Measurements from ENCODE around the gene SMAD2.

The SMAD2 gene

GRCh38 chr18:47898055-47898454, 32.4 kb downstream of the SMAD2 start:
- DNase-seq (ENCODE audit: low read depth in 2 of 2) = no peak

DNA sequence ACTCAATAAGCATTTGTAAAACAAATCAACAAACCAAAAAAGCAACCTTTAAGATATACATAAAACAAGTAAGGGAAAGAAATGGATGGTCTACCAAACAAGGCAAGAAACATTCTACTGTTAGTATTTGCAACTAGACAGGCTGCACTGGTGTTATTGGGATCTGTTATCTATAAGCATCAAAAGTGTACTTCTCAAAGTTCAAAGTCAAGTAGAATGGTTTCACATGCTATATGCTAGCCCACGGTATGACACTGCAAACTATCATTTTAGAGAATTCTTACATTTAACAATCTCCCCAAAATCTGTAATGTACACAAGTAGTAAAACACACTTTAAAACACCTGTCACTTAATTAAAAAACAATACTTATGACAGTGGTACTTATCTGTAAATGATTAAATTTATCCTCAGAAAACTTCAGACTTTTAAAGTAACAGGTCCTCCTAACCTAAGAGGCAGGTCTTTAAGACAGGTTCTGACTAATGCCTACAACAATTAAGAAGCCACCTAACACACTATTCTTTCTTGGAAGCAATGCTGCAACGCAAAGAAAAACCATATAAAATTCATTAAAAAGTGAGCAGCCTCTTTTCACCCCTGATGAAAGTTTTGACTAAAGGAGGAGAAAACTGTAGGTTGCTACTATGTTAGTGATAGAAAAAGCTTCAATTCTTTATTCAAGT, 34.8 kb downstream of the SMAD2 start:
- no peak for DNase-seq (ENCODE audit: low read depth in 2 of 2)

DNA sequence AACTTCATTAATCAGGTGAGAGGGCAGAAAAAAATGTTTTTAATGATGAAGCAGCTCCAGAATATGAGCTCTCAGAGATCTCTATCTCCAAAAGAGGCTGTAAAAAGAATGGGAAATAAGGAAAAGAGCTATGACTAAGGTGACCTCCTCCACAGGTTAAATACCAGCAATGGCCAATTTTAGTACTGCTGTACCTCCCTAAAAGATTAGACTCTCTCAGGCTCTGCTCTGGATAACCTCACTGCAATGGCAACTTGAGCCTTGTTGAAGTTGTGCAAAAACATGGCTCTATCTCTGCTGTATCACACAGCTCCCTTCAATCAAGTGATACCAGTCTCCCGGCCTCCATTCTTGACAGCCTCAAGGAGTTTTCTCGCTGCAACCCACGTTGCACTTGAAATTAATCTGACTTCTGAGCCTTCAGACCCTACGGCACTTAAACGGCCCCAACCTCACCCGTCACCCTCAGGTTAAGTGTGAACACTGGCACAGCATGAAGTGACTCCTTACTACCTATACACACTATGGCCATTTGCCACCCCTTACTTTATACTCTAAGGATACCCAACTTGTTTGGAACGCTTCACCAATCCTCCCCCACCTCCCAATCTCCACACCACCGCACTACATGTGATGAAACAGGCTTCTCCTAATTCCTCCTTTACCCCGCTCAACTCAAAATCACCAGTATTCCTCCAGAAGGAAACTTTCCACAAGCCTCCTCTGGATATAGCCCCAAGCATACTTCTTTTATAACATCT, 36.3 kb downstream of the SMAD2 start:
- DNase-seq (ENCODE audit: low read depth in 2 of 2) = no peak

DNA sequence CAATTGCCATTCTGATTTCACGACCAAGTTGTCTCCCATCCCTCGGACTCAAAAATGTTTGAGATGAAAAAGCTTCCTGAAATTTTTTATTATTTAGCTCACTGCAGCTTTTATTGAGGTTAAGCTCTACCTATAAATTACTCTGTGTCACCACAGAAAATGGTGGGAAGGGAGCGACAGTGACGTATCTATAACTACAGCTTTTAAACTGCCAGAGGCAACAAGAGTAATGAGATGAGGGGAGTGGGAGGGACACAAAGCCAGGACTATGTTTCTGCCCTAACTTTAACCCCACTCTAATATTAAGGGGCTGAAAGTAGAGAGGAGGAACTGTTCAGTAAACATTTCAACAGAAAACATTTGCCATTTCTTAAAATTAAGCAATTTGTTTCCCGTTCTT, 37.4 kb downstream of the SMAD2 start:
- DNase-seq (ENCODE audit: low read depth in 2 of 2) = no peak

DNA sequence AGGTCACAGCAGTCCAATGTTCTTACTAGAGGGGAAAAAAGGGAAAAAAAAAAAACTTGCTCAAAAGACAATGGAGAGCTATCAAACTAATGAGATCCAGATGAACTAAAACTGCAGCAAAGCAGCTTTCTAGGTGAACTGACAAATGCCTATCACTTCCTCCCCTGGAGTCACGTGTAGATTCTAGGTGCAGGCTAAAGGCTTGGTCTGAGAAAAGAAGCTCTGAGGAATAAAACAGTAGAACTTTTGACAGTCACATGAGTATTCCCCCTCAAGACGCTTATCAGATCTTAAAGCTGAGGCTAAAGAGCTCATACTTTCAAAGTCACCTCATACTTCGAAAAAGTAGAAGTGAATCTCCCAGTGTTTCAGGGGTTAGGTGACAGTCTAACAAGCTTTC, 42.3 kb downstream of the SMAD2 start:
- DNase-seq (ENCODE audit: low read depth in 2 of 2) = no peak

DNA sequence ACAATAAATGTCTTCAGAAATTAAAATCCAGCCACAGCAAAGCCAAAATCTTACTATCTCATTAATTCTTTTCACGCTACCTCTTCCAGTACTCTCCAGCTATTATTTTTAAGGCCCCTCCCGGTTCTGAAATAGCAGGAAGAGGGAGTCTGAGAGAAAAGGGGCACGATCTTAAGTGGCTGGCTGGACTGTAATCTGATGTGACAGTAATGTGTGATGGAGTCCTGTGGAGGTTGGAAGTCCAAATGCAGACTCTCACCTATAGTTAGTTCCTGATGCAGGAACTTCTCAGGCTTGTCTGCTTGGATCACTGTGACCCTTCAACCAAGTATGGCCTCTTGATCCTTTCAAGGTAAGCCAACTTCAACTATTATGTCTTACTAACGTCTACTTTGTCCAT, 43.2 kb downstream of the SMAD2 start:
- DNase-seq (ENCODE audit: low read depth in 2 of 2) = no peak

- DNase-seq (ENCODE audit: low read depth in 2 of 2) = peak in 1 of 2 experiments; percentile 8
These were observed 46.6 kb downstream of the SMAD2 start for GRCh38 chr18:47883771-47884413.

GRCh38 chr18:47882641-47883040, 47.8 kb downstream of the SMAD2 start:
- no peak for DNase-seq (ENCODE audit: low read depth in 2 of 2)

GRCh38 chr18:47881752-47882455, 48.6 kb downstream of the SMAD2 start:
- DNase-seq (ENCODE audit: low read depth in 2 of 2) = no peak

DNA sequence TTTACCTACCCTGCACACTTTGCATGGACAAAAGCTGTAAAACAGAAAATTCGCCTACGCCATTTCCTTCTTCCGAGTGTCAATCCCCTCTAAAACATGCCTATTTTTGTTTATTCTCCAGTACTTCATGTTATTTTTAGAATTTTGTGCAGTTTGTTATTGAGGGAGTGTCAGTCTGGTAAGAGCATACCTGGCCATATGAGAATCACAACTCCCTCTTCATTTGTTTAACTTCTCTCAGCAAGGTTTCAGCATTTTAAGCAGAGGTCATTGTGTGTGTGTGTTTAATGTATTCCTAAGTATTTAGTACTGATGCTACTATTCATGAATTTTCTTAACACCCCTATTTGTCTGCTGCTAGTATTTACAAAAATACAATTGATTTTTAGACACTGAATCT, 49.4 kb downstream of the SMAD2 start:
- DNase-seq (ENCODE audit: low read depth in 2 of 2) = no peak

DNA sequence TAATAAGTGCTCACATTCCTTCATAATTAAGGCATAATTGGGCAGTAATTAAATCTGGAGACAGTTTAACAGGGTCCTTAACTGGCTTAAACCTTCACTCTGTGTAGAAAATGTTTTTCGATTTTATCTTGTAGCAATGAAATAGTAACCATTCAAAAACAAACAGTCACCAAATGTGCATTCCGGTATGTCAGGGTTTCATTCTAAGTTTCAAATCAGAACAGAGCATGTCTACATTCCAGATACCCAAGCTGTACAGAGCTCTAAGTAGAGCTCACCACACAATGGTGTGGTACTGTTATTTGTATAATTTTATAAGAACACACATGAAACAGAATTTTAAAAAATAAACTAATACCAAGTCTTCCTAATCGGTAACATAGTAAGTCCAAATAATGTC, 52.6 kb downstream of the SMAD2 start:
- DNase-seq (ENCODE audit: low read depth in 2 of 2) = no peak

- DNase-seq (ENCODE audit: low read depth in 2 of 2) = no peak
These were observed 53.6 kb downstream of the SMAD2 start for GRCh38 chr18:47876813-47877212.

DNA sequence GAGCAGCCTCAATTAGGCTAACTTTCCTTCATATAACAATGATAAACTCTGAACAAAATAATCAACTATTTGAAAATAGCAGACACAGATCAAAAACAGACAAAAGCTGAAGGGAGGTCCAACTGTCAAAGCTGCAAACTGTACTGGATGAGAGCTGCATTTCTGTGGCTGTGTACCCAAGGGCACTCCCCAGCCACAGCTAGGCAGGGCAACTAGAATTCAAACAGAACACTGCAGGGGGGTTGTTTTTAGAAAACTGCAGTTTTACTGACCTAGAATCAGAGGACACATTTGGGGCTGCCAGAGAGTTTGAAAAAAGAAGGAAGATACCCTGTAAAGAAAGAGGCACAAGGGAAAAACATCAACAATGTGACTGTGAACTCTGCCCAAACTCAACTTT, 56.8 kb downstream of the SMAD2 start:
- no peak for DNase-seq (ENCODE audit: low read depth in 2 of 2)

DNA sequence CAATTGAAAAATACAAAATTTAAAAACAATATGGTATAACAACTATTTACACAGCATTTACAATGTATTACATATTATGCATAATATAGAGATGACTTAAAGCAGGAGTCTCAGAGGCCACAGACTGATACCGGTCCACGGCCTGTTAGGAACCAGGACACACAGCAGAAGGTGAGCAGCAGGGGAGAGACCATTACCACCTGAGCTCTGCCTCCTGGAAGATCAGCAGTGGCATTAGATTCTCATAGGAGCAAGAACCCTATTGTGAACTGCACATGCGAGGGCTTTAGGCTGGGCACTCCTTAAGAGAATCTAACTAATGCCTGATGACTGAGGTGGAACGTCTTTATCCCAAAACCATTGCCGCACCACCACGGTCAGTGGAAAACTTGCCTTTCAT, 58.0 kb downstream of the SMAD2 start:
- no peak for DNase-seq (ENCODE audit: low read depth in 2 of 2)

- DNase-seq (ENCODE audit: low read depth in 2 of 2) = no peak
These were observed 59.2 kb downstream of the SMAD2 start for GRCh38 chr18:47871288-47871687.

GRCh38 chr18:47870605-47871004, 59.9 kb downstream of the SMAD2 start:
- no peak for DNase-seq (ENCODE audit: low read depth in 2 of 2)

- no peak for DNase-seq (ENCODE audit: low read depth in 2 of 2)
These were observed 61.7 kb downstream of the SMAD2 start for GRCh38 chr18:47868744-47869143.

- DNase-seq (ENCODE audit: low read depth in 2 of 2) = no peak
These were observed 65.3 kb downstream of the SMAD2 start for GRCh38 chr18:47865183-47865582.

- no peak for DNase-seq (ENCODE audit: low read depth in 2 of 2)
These were observed 67.4 kb downstream of the SMAD2 start for GRCh38 chr18:47863041-47863440.

DNA sequence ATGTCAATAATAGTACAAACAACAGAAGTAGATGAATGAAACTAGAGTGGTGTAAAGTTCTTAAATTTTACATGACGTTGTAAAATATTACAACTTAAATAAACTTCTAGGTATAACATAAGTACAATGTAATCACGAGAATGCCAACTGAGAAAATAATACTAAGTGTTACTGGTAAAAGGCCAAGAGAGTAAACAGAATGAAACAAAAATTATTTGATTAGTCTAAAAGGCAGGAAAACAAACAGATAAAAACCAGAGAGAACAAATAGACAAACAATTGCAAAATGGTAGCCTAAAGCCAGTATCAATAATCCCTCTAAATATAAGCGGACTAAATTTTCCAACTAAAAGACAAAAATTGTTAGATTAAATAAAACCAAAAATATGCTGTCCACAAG, 71.9 kb downstream of the SMAD2 start:
- DNase-seq (ENCODE audit: low read depth in 2 of 2) = no peak

GRCh38 chr18:47847635-47848034, 82.8 kb downstream of the SMAD2 start:
- no peak for DNase-seq (ENCODE audit: low read depth in 2 of 2)

- no peak for DNase-seq (ENCODE audit: low read depth in 2 of 2)
These were observed 84.0 kb downstream of the SMAD2 start for GRCh38 chr18:47846431-47846830.
